ENCODE measurements around the gene SLC8A1.
"Not testable (repeated sequence)": the region's sequence is repeated elsewhere in the genome, so short reads cannot be mapped to it uniquely, and the experiment has no call there.

Gene SLC8A1

GRCh38 chr2:40098786-40099470 is 353.0 kb downstream of the SLC8A1 start:
- no peak for DNase-seq

- DNase-seq: no peak
Measured at GRCh38 chr2:40097691-40098385, 354.1 kb downstream of the SLC8A1 start.

DNA sequence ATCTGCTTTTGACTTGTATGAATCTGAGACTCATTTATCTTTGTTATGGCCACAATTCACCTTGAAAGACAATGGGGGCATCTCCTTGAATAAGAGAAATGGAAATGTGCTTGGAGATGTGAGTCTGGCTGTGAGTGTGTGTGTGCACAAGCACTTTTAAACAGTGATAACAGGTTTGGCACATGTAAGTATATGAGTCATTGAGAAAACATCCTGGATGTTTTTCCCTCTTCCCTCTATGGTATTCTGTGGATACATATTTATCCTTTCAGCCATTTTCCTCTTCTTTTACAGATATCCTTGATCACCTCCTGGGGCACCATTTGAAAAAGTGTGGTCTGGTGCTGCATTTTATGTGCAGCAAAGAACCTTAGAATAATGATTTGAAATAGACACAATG is 355.5 kb downstream of the SLC8A1 start:
- no peak for DNase-seq

GRCh38 chr2:40095000-40095399 is 356.9 kb downstream of the SLC8A1 start:
- no peak for DNase-seq

DNA sequence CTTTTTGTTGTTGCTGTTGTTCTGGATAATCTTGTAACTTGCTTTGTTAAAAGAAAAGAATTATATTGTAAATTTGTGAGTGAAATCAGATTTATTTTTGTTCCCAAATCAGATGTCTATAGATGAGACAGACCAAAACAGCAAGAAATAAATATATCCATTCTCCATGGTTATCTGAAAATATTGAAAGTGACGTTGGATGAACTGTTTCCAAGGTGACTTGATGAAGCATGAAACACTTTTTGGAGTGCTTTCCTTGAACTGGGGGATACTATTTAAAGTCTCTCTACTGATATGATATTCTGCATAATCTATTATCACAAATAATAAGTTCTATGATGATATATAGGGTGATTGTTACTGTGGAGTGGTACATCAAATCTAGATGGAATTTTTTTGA is 357.4 kb downstream of the SLC8A1 start:
- no peak for DNase-seq

GRCh38 chr2:40093021-40093675 is 358.7 kb downstream of the SLC8A1 start:
- DNase-seq: no peak

GRCh38 chr2:40090044-40090443 is 361.8 kb downstream of the SLC8A1 start:
- no peak for DNase-seq

GRCh38 chr2:40087927-40088326 is 364.0 kb downstream of the SLC8A1 start:
- DNase-seq: no peak

DNA sequence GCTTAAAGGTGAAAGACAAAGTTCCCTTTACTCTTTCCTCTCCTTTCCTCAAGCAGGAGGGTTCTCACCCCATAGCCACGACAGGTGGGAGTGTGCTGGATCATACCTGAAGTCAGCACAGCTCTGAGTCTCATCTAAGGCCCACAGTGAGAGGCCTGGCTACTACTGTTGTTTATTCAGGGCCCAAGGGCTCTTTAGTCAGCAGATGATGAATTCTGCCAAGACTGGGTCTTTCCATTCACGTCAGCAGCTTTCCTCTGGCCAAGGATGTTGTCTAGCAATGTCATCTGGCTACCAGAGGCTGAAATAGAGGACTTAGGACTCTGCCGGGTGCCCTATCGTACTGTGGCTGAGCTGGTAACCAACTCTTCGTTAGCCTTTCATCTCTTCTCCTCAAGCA is 364.5 kb downstream of the SLC8A1 start:
- DNase-seq: no peak

GRCh38 chr2:40085786-40086185 is 366.1 kb downstream of the SLC8A1 start:
- no peak for DNase-seq

DNA sequence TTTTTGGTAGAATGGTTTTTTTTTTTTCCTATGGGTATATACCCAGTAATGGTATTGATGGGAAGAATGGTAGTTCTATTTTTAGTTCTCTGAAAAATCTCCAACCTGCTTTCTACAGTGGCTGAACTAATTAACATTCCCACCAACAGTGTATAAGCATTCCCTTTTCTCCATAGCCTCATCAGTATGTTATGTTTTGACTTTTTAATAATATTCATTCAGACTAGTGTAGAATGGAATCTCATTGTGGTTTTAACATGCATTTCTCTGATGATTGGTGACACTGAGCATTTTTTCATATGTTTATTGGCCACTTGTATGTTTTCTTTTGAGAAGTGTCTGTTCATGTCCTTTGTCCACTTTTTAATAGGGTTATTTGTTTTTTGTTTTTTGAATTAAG is 378.6 kb downstream of the SLC8A1 start:
- not testable (repeated sequence) for DNase-seq

- no peak for DNase-seq
Measured at GRCh38 chr2:40072442-40073232, 379.3 kb downstream of the SLC8A1 start.

- DNase-seq: no peak
Measured at GRCh38 chr2:40062381-40062780, 389.5 kb downstream of the SLC8A1 start.

GRCh38 chr2:40049781-40050180 is 402.1 kb downstream of the SLC8A1 start:
- DNase-seq: no peak

DNA sequence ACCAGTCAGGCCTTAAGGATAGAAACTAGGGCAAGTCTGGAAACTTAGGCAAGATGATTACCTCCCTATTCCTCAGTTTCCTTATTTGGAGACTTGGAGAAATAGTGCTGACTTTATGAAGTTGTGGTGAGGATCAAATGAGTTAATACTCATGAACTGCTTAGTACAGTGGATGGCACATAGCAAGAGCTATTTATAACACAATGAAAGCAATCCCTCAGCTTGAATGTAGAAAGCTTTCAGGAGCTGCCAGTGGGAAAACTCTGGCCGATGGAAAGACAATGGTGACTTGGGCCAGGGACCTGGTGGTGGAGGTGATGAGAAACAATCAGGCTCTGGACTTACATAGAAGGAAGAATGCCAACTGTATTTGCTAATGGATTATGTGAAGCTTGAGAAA is 403.4 kb downstream of the SLC8A1 start:
- no peak for DNase-seq

GRCh38 chr2:40047406-40047805 is 404.5 kb downstream of the SLC8A1 start:
- DNase-seq: no peak
